Measurements from ENCODE around the gene CBX4.
"Not testable (repeated sequence)": the region's sequence is repeated elsewhere in the genome, so short reads cannot be mapped to it uniquely, and the experiment has no call there.

Gene CBX4

GRCh38 chr17:79855331-79856124 lies 16.3 kb upstream of the CBX4 start:
- no peak for ATAC-seq

GRCh38 chr17:79854080-79855060 lies 15.1 kb upstream of the CBX4 start:
- no peak for ATAC-seq
- TF ChIP-seq ARNTL (CRISPR knock-in tag; IDR thresholded peaks at IDR 0.05; ENCODE audit: borderline replicate concordance, low read depth) (no peak), CSRNP3 (CRISPR knock-in tag; IDR thresholded peaks at IDR 0.05) (no peak), ISL1 (CRISPR knock-in tag; IDR thresholded peaks at IDR 0.05) (no peak), TSHZ2 (CRISPR knock-in tag; IDR thresholded peaks at IDR 0.05) (no peak), BACH2 (CRISPR knock-in tag; IDR thresholded peaks at IDR 0.05; ENCODE audit: borderline replicate concordance) (no peak), PPARA (CRISPR knock-in tag; IDR thresholded peaks at IDR 0.05; ENCODE audit: borderline replicate concordance) (no peak), GLIS3 (CRISPR knock-in tag; IDR thresholded peaks at IDR 0.05) (no peak), CSDC2 (CRISPR knock-in tag; IDR thresholded peaks at IDR 0.05) (no peak), TOX (CRISPR knock-in tag; IDR thresholded peaks at IDR 0.05; ENCODE audit: borderline replicate concordance) (no peak), TCF4 (CRISPR knock-in tag; IDR thresholded peaks at IDR 0.05; ENCODE audit: borderline replicate concordance) (no peak), OSR1 (CRISPR knock-in tag; IDR thresholded peaks at IDR 0.05) (no peak), ZFP30 (CRISPR knock-in tag; IDR thresholded peaks at IDR 0.05) (no peak), PATZ1 (CRISPR knock-in tag; IDR thresholded peaks at IDR 0.05; ENCODE audit: borderline replicate concordance) (no peak), ZNF8 (CRISPR knock-in tag; IDR thresholded peaks at IDR 0.05) (no peak), RARB (CRISPR knock-in tag; IDR thresholded peaks at IDR 0.05) (no peak), ZNF565 (CRISPR knock-in tag; conservative IDR thresholded peaks at IDR 0.05; ENCODE audit: low read depth) (no peak), CREB5 (CRISPR knock-in tag; IDR thresholded peaks at IDR 0.05; ENCODE audit: low read depth) (no peak), ZC3H10 (CRISPR knock-in tag; IDR thresholded peaks at IDR 0.05) (no peak)

More at GRCh38 chr17:79855331-79856124, 16.3 kb upstream of the CBX4 start:
- no peak for TF ChIP-seq CSDC2 (CRISPR knock-in tag; IDR thresholded peaks at IDR 0.05)
- no peak for TF ChIP-seq GLIS3 (CRISPR knock-in tag; IDR thresholded peaks at IDR 0.05)
- TF ChIP-seq ZNF565 (CRISPR knock-in tag; conservative IDR thresholded peaks at IDR 0.05; ENCODE audit: low read depth), result no peak
- TF ChIP-seq ZFP3 (CRISPR knock-in tag; IDR thresholded peaks at IDR 0.05), result no peak
- TF ChIP-seq BACH2 (CRISPR knock-in tag; IDR thresholded peaks at IDR 0.05; ENCODE audit: borderline replicate concordance), result no peak
- no peak for TF ChIP-seq ZC3H10 (CRISPR knock-in tag; IDR thresholded peaks at IDR 0.05)
- no peak for TF ChIP-seq CREB5 (CRISPR knock-in tag; IDR thresholded peaks at IDR 0.05; ENCODE audit: low read depth)

- ATAC-seq, result not testable (repeated sequence)
These were observed 13.9 kb upstream of the CBX4 start for GRCh38 chr17:79853168-79853567.

Measured in SK-N-SH treated with all-trans-retinoic acid at 6 μM for 48 hours (cell line).